HG02970 (cell line): ENCODE measurements around the gene ANO9.

ENCODE experiments used
- ATAC-seq: cut with Tn5 transposase; IDR thresholded peaks from one replicate; pipeline ENCODE4 v1.9.1; 2021; ENCODE audit warnings: mild to moderate bottlenecking, moderate library complexity, moderate number of reproducible peaks; ENCODE audit not compliant: unreplicated experiment, low FRiP score

ANO9 gene

GRCh38 chr11:452916-453527 is 11.2 kb upstream of the ANO9 start:
- no peak for ATAC-seq

- ATAC-seq: no peak
Measured at GRCh38 chr11:452203-452744, 10.5 kb upstream of the ANO9 start.

- ATAC-seq: no peak
Measured at GRCh38 chr11:451738-452137, 9.9 kb upstream of the ANO9 start.

DNA sequence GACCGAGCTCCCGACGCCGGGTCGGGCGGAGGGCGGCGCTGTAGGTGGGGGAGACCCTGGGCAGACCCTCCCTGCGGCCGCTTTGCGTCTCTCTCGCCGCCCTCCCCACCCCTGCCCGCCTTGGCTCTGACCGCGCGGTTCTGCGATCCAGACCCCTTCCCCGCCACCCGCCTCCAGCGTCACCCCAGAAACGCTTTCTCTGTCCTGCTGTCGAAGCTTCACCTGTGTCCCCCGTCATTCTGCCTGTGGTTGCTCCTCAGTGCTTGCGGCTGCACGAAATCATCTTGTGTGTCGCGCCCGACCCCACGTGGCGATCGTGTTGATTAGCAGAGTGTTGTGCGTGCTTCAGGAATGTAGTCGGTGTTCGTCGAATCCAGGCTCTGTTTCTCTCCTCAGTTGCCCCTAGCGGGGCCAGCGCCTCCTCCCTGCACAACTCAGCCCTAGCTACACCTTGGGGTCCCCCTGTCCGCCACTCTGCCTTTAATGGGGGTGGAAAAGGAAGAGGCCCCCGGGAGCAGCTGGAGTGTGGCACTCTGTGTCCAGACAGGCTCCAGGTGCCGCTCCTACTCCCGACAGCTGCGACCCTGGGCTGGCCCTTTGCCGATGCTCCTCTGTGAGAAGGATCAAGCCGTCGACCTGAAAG is 9.1 kb upstream of the ANO9 start:
- no peak for ATAC-seq

DNA sequence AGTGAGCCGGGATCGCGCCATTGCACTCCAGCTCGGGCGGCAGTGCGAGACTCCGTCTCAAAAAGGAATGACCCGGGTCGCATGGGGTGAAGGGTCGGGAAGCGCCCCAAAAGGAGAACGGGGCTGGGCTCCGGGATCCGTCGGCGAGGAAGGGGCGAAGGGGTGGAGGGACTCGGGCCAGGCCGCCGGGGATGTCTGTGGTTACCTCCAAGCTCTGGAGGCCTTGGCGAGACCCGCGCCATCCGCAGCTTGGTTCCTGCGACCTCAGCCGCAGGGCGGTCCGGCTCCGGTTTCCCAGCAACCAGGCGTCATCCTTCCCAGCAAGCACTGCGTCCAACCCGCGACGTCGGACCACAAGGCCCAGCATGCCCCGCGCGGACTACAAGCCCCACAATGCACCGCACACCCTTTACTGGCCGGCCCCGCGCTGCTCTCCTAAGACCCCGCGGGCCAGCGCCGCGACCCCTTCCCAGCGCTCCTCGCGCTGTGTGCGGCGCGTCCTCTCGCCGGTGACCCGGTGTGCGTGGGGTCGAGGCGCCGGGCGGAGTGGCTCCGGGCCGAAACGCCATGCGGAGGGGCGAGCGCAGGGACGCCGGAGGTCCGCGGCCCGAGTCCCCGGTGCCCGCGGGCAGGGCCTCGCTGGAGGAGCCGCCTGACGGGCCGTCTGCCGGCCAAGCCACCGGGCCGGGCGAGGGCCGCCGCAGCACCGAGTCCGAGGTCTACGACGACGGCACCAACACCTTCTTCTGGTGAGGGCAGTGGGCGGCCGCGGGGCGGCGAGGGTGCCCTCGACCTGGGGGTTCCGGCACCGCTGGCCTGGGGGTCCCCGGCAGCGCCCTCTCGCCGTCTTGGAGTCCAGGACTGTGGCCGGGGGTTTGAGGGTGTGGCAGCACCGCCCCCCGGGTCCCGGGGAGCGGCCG is 8.3 kb upstream of the ANO9 start, which contains the start of gene PTDSS2:
PTDSS2 (plus strand) TSS at position 391 of the 920 bp plus-strand sequence; CDS start at position 568, 177 bp downstream.
- ATAC-seq: peak; percentile 61

- ATAC-seq: peak; percentile 49
Measured at GRCh38 chr11:447923-448731, 6.3 kb upstream of the ANO9 start.

- ATAC-seq: no peak
Measured at GRCh38 chr11:446891-447290, 5.1 kb upstream of the ANO9 start.

- no peak for ATAC-seq
Measured at GRCh38 chr11:445765-446588, 4.2 kb upstream of the ANO9 start.

- no peak for ATAC-seq
Measured at GRCh38 chr11:444396-445144, 2.8 kb upstream of the ANO9 start.

GRCh38 chr11:443542-444199 is 1.9 kb upstream of the ANO9 start:
- no peak for ATAC-seq

GRCh38 chr11:442611-443081 is 835 bp upstream of the ANO9 start:
- ATAC-seq: no peak

DNA sequence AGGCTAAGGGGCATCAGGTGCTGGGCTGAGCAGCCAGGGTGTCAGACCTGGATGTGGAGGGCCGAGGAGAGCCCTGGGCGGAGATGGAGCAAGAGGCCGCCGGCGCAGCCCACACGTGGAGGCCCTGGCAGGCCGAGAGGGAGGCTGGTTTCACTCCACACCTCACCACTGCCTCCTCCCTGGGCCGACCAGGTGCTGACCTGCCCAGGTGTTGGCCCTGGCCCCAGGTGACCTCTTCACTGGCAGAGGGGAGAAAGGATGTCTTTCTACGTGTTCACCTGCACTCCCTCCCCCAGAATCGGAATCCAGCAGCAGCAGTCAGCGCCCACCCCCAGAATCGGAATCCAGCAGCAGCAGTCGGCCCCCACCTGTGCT is 781 bp downstream of the ANO9 start:
- ATAC-seq: no peak

GRCh38 chr11:440065-441042 is 1.5 kb downstream of the ANO9 start:
- ATAC-seq: no peak

DNA sequence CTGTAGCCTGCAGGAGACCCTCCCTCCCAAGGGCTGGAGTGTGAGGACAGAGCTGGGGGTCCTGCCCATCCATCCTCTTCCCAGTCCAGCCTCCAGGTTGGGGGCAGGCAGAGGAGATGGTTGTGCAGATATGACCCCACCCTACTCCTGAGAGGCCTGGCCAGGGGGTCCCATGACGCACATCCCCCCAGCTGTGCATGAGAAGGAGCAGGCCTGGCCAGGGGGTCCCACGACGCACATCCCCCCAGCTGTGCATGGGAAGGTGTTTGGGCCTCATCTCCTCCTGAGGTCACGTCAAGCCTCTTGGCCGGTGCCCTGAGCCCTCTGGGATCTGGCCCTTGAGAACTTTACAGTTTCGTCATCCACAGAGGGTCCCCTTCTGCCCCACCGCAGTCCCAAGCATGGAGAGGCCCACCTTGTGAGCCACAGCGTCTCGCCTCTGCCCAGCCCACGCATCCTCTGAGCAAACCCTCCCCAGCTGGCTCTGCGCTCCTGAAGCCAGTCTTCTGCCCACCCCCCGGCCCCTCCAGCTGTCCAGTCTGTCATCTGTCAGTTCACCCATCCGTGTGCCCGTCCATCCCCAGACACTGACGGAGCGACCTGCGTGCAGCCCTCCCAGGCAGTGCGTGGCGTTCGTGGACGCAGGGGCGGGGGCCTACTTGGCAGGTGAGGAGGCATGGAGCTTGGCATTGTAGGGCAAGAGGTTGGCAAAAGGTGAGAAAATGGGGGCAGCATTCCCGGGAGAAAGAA is 2.3 kb downstream of the ANO9 start:
- no peak for ATAC-seq

DNA sequence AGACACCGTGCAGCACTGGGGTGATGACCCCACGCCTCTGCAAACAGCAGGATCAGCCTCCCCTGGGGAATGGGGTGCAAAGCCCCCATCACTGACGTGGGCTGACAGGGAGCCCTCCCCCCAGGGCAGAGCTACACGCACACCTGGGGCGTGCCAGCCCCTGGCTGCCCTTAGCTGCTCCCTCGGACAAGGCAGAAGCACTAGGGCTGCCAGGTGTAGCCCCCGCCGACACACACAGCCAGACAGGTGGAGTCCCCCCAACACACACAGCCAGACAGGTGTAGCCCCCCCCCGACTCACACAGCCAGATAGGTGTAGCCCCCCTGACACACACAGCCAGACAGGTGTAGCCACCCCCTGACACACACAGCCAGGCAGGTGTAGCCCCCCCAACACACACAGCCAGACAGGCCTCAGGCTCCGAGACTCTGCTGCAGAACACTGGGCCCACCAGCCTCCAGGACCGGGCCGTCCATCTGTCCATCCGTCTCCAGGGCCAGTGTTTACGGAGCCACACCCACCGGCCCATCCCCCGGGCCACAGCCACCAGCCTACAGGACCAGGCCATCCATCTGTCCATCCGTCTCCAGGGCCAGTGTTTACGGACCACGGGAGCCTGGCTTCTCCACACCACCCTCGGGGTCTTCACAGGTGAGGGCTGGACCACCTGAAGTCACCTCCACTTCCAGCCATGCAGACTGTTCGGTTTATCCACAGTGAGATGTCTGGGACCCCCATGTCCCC is 3.5 kb downstream of the ANO9 start:
- no peak for ATAC-seq
